Hepatocyte (in vitro differentiated cells): ENCODE results near the gene PVR. TPM values are rescaled to one million over a fixed set of nuclear protein-coding genes. Genes with fewer than 3 reads are reported as not detected.
A peak's percentile ranks its signal among the peaks of the same experiment; 100 is the strongest.

Source experiments
- DNase-seq: peaks from one replicate; pipeline ENCODE4 v3.0.0-alpha.2; 2016; ENCODE audit warnings: low spot score
- H2AFZ ChIP-seq: fragments of 200-600 bp; sonication (generic); 2 replicates; pipeline ENCODE4 v1.6.0; 2016; ENCODE audit warnings: antibody characterized with exemption, mild to moderate bottlenecking
- H3K27ac ChIP-seq: fragments of 200-600 bp; sonication (generic); 2 replicates; pipeline ENCODE4 v1.5.1; 2016; ENCODE audit warnings: mild to moderate bottlenecking
- H3K27me3 ChIP-seq: fragments of 200-600 bp; sonication (generic); 2 replicates; pipeline ENCODE4 v1.6.1; 2016
- H3K36me3 ChIP-seq: fragments of 200-600 bp; sonication (generic); replicated peaks from 2 replicates; pipeline ENCODE4 v1.5.1; 2016; ENCODE audit warnings: low read depth; ENCODE audit not compliant: insufficient read depth
- H3K4me1 ChIP-seq: fragments of 200-600 bp; sonication (generic); 2 replicates; pipeline ENCODE4 v1.5.1; 2016; ENCODE audit warnings: mild to moderate bottlenecking, moderate library complexity; ENCODE audit not compliant: insufficient read depth
- H3K4me2 ChIP-seq: fragments of 200-600 bp; sonication (generic); 2 replicates; pipeline ENCODE4 v1.6.0; 2016
- H3K4me3 ChIP-seq: fragments of 200-600 bp; sonication (generic); 2 replicates; pipeline ENCODE4 v1.5.1; 2016; ENCODE audit warnings: mild to moderate bottlenecking
- H3K79me2 ChIP-seq: fragments of 200-600 bp; sonication (generic); 2 replicates; pipeline ENCODE4 v1.6.0; 2017; ENCODE audit warnings: mild to moderate bottlenecking
- H3K9me2 ChIP-seq: fragments of 200-600 bp; sonication (generic); replicated peaks from 2 replicates; pipeline ENCODE4 v1.6.0; 2017; ENCODE audit warnings: mild to moderate bottlenecking; ENCODE audit not compliant: insufficient read depth
- H3K9me3 ChIP-seq: fragments of 200-600 bp; sonication (generic); 2 replicates; pipeline ENCODE4 v1.5.1; 2016; ENCODE audit warnings: low read depth, mild to moderate bottlenecking
- H4K20me1 ChIP-seq: fragments of 200-600 bp; sonication (generic); 2 replicates; pipeline ENCODE4 v1.6.0; 2016; ENCODE audit warnings: mild to moderate bottlenecking; ENCODE audit not compliant: insufficient read depth, poor library complexity, severe bottlenecking
- EZH2 ChIP-seq: fragments of 200-600 bp; sonication (generic); IDR thresholded peaks from 2 replicates; pipeline ENCODE4 v1.6.1; 2016; ENCODE audit warnings: antibody characterized with exemption, mild to moderate bottlenecking, borderline replicate concordance
- EZH2phosphoT487 ChIP-seq: fragments of 200-600 bp; sonication (generic); IDR thresholded peaks from one replicate; pipeline ENCODE4 v1.6.1; 2018; ENCODE audit warnings: antibody characterized with exemption, mild to moderate bottlenecking, low read depth, moderate library complexity; ENCODE audit not compliant: unreplicated experiment, severe bottlenecking
- WGBS: methylation state at CpG from one replicate; pipeline ENCODE4 v1.1.6; 2016; ENCODE audit warnings: low lambda C conversion rate; ENCODE audit errors: missing lambda C conversion rate; 5-methylcytosine and 5-hydroxymethylcytosine counted together
- polyA plus RNA-seq: library from polyadenylated mRNA; unstranded; fragments of >200 nt; fragmentation: Nextera tagmentation; extraction: Ambion mirVana; gene quantifications from 2 replicates; pipeline ENCODE4 v1.2.1, GENCODE V29; 2016
- total RNA-seq: library from RNA; depleted of rRNA; stranded (reverse); fragments of >200 nt; gene quantifications from 2 replicates; pipeline ENCODE4 v1.2.3, GENCODE V29; 2014
- TF ChIP-seq, protein P1 (sequence below): fragments of 200-600 bp; sonication (generic); IDR thresholded peaks from 2 replicates; pipeline ENCODE4 v1.5.1; 2016; ENCODE audit warnings: antibody characterized with exemption, mild to moderate bottlenecking; ENCODE audit not compliant: poor library complexity

The PVR gene
- total and polyA plus RNA-seq, 2 experiments from 2014 or later: 85.6 to 123 TPM

DNA sequence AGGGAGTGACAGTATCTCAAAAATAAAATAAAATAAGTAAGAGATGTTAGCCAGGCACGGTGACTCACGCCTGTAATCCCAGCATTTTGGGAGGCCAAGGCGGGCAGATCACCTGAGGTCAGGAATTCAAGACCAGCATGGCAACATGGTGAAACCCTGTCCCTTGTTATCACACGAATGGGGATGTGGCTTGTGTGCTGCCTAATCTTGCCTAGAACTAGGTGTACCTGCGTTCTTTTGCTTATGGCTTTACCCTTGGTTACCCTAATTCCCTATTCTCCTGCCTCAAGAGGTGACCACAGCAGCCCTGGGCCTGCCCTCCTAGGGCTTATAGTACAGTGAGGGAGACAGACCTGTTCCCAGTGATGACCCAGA, 6.3 kb upstream of the PVR start:
- H3K79me2 ChIP-seq: peaks cover 3% of the 10 kb centered on the region
- H3K4me1 ChIP-seq: peaks cover 61% of the 10 kb centered on the region
- no peak overlapping the region for H3K4me3 ChIP-seq
- no peak for DNase-seq
- TF ChIP-seq EZH2phosphoT487: no peak
- no peak for TF ChIP-seq EZH2
- TF ChIP-seq, protein P1, sequence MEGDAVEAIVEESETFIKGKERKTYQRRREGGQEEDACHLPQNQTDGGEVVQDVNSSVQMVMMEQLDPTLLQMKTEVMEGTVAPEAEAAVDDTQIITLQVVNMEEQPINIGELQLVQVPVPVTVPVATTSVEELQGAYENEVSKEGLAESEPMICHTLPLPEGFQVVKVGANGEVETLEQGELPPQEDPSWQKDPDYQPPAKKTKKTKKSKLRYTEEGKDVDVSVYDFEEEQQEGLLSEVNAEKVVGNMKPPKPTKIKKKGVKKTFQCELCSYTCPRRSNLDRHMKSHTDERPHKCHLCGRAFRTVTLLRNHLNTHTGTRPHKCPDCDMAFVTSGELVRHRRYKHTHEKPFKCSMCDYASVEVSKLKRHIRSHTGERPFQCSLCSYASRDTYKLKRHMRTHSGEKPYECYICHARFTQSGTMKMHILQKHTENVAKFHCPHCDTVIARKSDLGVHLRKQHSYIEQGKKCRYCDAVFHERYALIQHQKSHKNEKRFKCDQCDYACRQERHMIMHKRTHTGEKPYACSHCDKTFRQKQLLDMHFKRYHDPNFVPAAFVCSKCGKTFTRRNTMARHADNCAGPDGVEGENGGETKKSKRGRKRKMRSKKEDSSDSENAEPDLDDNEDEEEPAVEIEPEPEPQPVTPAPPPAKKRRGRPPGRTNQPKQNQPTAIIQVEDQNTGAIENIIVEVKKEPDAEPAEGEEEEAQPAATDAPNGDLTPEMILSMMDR: no peak
- H3K36me3 ChIP-seq: no peaks in the 10 kb centered on the region
- H4K20me1 ChIP-seq: no peaks in the 10 kb centered on the region
- WGBS: 84% methylated on average over 5 of the region's 5 CpGs
- peak overlapping the region; percentile 96 for H3K27ac ChIP-seq
- H2AFZ ChIP-seq: no peak overlapping the region
- H3K9me2 ChIP-seq: no peaks in the 10 kb centered on the region
- H3K27me3 ChIP-seq: no peaks in the 10 kb centered on the region
- H3K4me2 ChIP-seq: no peak overlapping the region
- H3K9me3 ChIP-seq: no peaks in the 10 kb centered on the region

DNA sequence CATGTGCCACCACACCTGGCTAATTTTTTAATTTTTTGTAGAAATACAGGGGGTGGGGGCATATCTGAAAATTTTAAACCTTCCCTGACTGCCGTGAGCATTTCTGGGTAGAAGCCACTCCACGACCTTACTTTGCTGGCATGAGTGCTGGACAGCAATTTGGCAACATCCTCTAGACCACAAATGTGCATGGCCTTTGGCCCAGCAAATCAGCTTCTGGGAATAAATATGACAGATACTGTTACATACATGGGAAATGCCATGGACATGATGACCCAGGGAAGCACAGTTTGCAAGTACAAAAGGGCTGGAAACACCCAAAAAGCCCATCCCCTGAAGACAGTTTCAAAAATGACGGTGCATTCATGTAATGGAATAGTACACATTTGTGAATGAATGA, 3.2 kb upstream of the PVR start:
- H3K79me2 ChIP-seq: peaks cover 11% of the 10 kb centered on the region
- no peak for TF ChIP-seq EZH2phosphoT487
- TF ChIP-seq EZH2: no peak
- TF ChIP-seq, protein P1: no peak
- no peaks in the 10 kb centered on the region for H3K27me3 ChIP-seq
- no peak for DNase-seq
- H2AFZ ChIP-seq: no peak overlapping the region
- H3K9me2 ChIP-seq: no peaks in the 10 kb centered on the region
- H3K9me3 ChIP-seq: no peaks in the 10 kb centered on the region
- 85% methylated on average over 3 of the region's 3 CpGs for WGBS
- H3K36me3 ChIP-seq: no peaks in the 10 kb centered on the region
- no peak overlapping the region for H3K4me3 ChIP-seq
- no peak overlapping the region for H3K4me2 ChIP-seq
- H4K20me1 ChIP-seq: peaks cover 2% of the 10 kb centered on the region
- peak overlapping the region; percentile 96 for H3K27ac ChIP-seq
- H3K4me1 ChIP-seq: peaks cover 51% of the 10 kb centered on the region

GRCh38 chr19:44641501-44642265, 2.0 kb upstream of the PVR start:
- no peaks in the 10 kb centered on the region for H3K9me2 ChIP-seq
- no peaks in the 10 kb centered on the region for H3K27me3 ChIP-seq
- H3K36me3 ChIP-seq: no peaks in the 10 kb centered on the region
- H3K9me3 ChIP-seq: no peaks in the 10 kb centered on the region
- H3K79me2 ChIP-seq: peaks cover 23% of the 10 kb centered on the region
- peaks cover 11% of the 10 kb centered on the region for H4K20me1 ChIP-seq
- no peak overlapping the region for H2AFZ ChIP-seq
- H3K4me3 ChIP-seq: no peak overlapping the region
- TF ChIP-seq EZH2 (no peak), EZH2phosphoT487 (no peak)
- TF ChIP-seq, protein P1: no peak
- H3K4me1 ChIP-seq: peaks cover 44% of the 10 kb centered on the region
- no peak for DNase-seq
- no peak overlapping the region for H3K4me2 ChIP-seq
- H3K27ac ChIP-seq: peak overlapping the region; percentile 96
- WGBS: 86% methylated on average over 9 of the region's 9 CpGs
